ENCODE results near the gene OR2T27.
"Not testable (repeated sequence)": the region's sequence is repeated elsewhere in the genome, so short reads cannot be mapped to it uniquely, and the experiment has no call there.

Gene OR2T27

GRCh38 chr1:248641583-248641982 is 13.7 kb downstream of the OR2T27 start:
- H3K4me3 ChIP-seq (ENCODE audit: low read depth, low read length), result not testable (repeated sequence)

- not testable (repeated sequence) for H3K4me3 ChIP-seq (ENCODE audit: low read depth, low read length)
These were observed 14.4 kb downstream of the OR2T27 start for GRCh38 chr1:248640906-248641305.

- H3K4me3 ChIP-seq (ENCODE audit: low read depth, low read length), result not testable (repeated sequence)
These were observed 15.7 kb downstream of the OR2T27 start for GRCh38 chr1:248639652-248640051.

- H3K4me3 ChIP-seq (ENCODE audit: low read depth, low read length), result not testable (repeated sequence)
These were observed 18.7 kb downstream of the OR2T27 start for GRCh38 chr1:248636612-248637011.

- H3K4me3 ChIP-seq (ENCODE audit: low read depth, low read length), result not testable (repeated sequence)
These were observed 20.3 kb downstream of the OR2T27 start, which contains the start of gene OR2T11 for GRCh38 chr1:248634991-248635390. Gene OR2T11 (minus strand): TSS chr1:248635091. CDS start chr1:248627128, 7,963 bp downstream.

- H3K4me3 ChIP-seq (ENCODE audit: low read depth, low read length), result no peak overlapping the region
These were observed 23.8 kb downstream of the OR2T27 start for GRCh38 chr1:248631354-248632008.

GRCh38 chr1:248630551-248630950 is 24.8 kb downstream of the OR2T27 start:
- no peak overlapping the region for H3K4me3 ChIP-seq (ENCODE audit: low read depth, low read length)

GRCh38 chr1:248627971-248628844 is 27.1 kb downstream of the OR2T27 start:
- H3K4me3 ChIP-seq (ENCODE audit: low read depth, low read length), result no peak overlapping the region

- no peak overlapping the region for H3K4me3 ChIP-seq (ENCODE audit: low read depth, low read length)
These were observed 29.4 kb downstream of the OR2T27 start for GRCh38 chr1:248625971-248626370.

- H3K4me3 ChIP-seq (ENCODE audit: low read depth, low read length), result no peak overlapping the region
These were observed 30.2 kb downstream of the OR2T27 start for GRCh38 chr1:248625166-248625565.

- no peak overlapping the region for H3K4me3 ChIP-seq (ENCODE audit: low read depth, low read length)
These were observed 32.7 kb downstream of the OR2T27 start for GRCh38 chr1:248622570-248623001.

- H3K4me3 ChIP-seq (ENCODE audit: low read depth, low read length), result no peak overlapping the region
These were observed 33.6 kb downstream of the OR2T27 start for GRCh38 chr1:248621770-248622169.

- no peak overlapping the region for H3K4me3 ChIP-seq (ENCODE audit: low read depth, low read length)
These were observed 36.5 kb downstream of the OR2T27 start for GRCh38 chr1:248618878-248619277.

- no peak overlapping the region for H3K4me3 ChIP-seq (ENCODE audit: low read depth, low read length)
These were observed 37.2 kb downstream of the OR2T27 start for GRCh38 chr1:248618119-248618518.

- H3K4me3 ChIP-seq (ENCODE audit: low read depth, low read length), result no peak overlapping the region
These were observed 41.6 kb downstream of the OR2T27 start for GRCh38 chr1:248613742-248614141.

- H3K4me3 ChIP-seq (ENCODE audit: low read depth, low read length), result no peak overlapping the region
These were observed 43.4 kb downstream of the OR2T27 start for GRCh38 chr1:248611883-248612414.

GRCh38 chr1:248610301-248610700 is 45.0 kb downstream of the OR2T27 start:
- no peak overlapping the region for H3K4me3 ChIP-seq (ENCODE audit: low read depth, low read length)

Data from iPS-11a (cell line).